ENCODE data around the gene FILIP1L. TPM values are rescaled to one million over a fixed set of nuclear protein-coding genes. Genes with fewer than 3 reads are reported as not detected.

Gene FILIP1L
- total and polyA plus RNA-seq, 2 donors (not counting 1 experiment from before 2014, with no cell fraction given) = 0.32 to 0.48 TPM

DNA sequence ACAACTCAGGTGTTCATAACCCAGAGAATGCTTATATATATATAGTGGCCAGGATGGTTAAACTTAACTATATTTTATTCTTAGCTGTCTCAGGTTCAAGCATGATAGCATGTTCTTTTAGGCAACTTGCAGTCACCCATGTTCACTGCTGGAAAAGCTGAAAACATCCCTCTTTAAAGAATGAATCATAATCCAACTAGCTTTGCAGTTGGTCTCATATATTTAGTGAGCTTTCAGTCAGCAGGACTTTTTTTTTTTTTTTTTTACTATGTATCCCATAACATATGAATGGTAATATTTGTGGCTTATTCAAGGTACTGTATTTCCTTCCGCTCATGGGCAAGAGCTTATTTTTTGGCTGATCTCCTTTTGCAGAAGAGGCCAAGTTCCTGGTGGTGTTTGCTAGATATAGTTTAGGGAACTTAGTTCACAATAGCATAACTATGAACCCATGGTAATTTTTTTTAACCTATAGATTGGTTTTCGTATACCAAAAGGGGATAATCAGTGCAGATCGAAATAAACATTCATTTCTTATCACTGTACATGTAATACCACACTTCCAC, 219.1 kb downstream of the FILIP1L start:
- no peak overlapping the region for H3K9ac ChIP-seq (ENCODE audit: low read length)
- Mint-ChIP-seq H3K4me3 (no peak overlapping the region), H3K27ac (peak overlapping the region; percentile 4), H3K4me1 (peaks cover 20% of the 10 kb centered on the region), H3K27me3 (no peaks in the 10 kb centered on the region), H3K9me3 (ENCODE audit: insufficient read depth) (no peaks in the 10 kb centered on the region)
- no peak for ATAC-seq (ENCODE audit: low read depth)
- peak overlapping the region; percentile 35 for H3K4me2 ChIP-seq (replicated peaks; ENCODE audit: low read depth, low read length, poor library complexity, severe bottlenecking)
- no peak overlapping the region for H2AFZ ChIP-seq (ENCODE audit: insufficient read depth, low read depth, low read length, poor library complexity, severe bottlenecking)
- H4K20me1 ChIP-seq (ENCODE audit: control insufficient read depth, insufficient read depth, low read length, poor library complexity, severe bottlenecking) = no peaks in the 10 kb centered on the region
- no peak overlapping the region for H3K4me3 ChIP-seq (ENCODE audit: control extremely low read depth in 1 of 5, extremely low read depth in 1 of 5, insufficient read depth in 1 of 5, low read depth in 2 of 5, low read length in 4 of 5)
- H3K27me3 ChIP-seq (replicated peaks in 1 of 4; ENCODE audit: control extremely low read depth in 1 of 4, control insufficient read depth in 3 of 4, insufficient read depth in 4 of 4, low read length in 3 of 4) = no peaks in the 10 kb centered on the region
- no peak overlapping the region for H3K27ac ChIP-seq (ENCODE audit: low read length in 2 of 2)
- DNase-seq = peak; percentile 16
- POLR2A ChIA-PET = no interaction called here
- WGBS (ENCODE audit: insufficient coverage) = no CpG with 5 or more reads among the region's 3 CpGs
- no peak for TF ChIP-seq EZH2 (IDR thresholded peaks at IDR 0.05; ENCODE audit: borderline replicate concordance, insufficient read depth, low read depth, low read length, poor library complexity, severe bottlenecking)
- TF ChIP-seq, protein P1, sequence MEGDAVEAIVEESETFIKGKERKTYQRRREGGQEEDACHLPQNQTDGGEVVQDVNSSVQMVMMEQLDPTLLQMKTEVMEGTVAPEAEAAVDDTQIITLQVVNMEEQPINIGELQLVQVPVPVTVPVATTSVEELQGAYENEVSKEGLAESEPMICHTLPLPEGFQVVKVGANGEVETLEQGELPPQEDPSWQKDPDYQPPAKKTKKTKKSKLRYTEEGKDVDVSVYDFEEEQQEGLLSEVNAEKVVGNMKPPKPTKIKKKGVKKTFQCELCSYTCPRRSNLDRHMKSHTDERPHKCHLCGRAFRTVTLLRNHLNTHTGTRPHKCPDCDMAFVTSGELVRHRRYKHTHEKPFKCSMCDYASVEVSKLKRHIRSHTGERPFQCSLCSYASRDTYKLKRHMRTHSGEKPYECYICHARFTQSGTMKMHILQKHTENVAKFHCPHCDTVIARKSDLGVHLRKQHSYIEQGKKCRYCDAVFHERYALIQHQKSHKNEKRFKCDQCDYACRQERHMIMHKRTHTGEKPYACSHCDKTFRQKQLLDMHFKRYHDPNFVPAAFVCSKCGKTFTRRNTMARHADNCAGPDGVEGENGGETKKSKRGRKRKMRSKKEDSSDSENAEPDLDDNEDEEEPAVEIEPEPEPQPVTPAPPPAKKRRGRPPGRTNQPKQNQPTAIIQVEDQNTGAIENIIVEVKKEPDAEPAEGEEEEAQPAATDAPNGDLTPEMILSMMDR (IDR thresholded peaks at IDR 0.05) = no peak
- no peaks in the 10 kb centered on the region for H3K9me3 ChIP-seq (ENCODE audit: control extremely low read depth in 1 of 3, control insufficient read depth in 2 of 3, insufficient read depth in 1 of 3, low read length in 2 of 3)
- H3K4me1 ChIP-seq (ENCODE audit: control insufficient read depth in 2 of 2, insufficient read depth in 2 of 2, low read length in 2 of 2) = peaks cover 17 to 21% of the 10 kb centered on the region in 2 donors
- CTCF ChIA-PET = interaction anchor here (0.6 to 0.7 kb wide), 2 partner anchors 51 to 1906 kb away, joined by 3 read pairs; no protein-coding TSS in a partner anchor
- peaks cover 11% of the 10 kb centered on the region for H3K79me2 ChIP-seq (ENCODE audit: control insufficient read depth, insufficient read depth, low read length)
- H3K36me3 ChIP-seq (replicated peaks in 1 of 2; ENCODE audit: control extremely low read depth in 1 of 2, control insufficient read depth in 1 of 2, extremely low read depth in 1 of 2, insufficient read depth in 2 of 2, low read length in 1 of 2) = no peaks in the 10 kb centered on the region
- intact Hi-C loops (cut with micrococcal nuclease) = no loop called here

DNA sequence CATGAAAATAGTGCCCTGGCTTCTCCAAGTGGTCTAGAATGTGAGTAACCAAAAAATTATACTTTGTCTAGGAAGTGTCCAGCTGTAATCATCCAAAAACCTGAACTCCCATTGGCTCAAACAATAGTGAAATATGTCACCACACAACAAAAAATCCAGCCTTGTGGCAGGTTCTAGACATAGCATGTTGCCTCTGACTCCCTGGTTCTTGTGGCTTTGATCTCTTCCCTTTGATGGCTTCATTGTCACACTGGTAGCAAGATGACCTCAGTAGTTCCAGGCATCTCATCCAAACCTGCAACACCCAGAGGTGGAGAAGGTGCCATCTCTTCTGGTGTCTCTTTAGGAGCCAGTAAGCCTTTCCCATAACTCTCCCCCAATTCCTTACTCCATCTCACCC, 222.0 kb downstream of the FILIP1L start:
- no peak overlapping the region for H3K27ac Mint-ChIP-seq
- no peaks in the 10 kb centered on the region for H3K9me3 ChIP-seq (ENCODE audit: control extremely low read depth in 1 of 3, control insufficient read depth in 2 of 3, insufficient read depth in 1 of 3, low read length in 2 of 3)
- H3K4me1 ChIP-seq (ENCODE audit: control insufficient read depth in 2 of 2, insufficient read depth in 2 of 2, low read length in 2 of 2) = peaks cover 17 to 21% of the 10 kb centered on the region in 2 donors
- H3K9ac ChIP-seq (ENCODE audit: low read length) = no peak overlapping the region
- ChIA-PET POLR2A (no interaction called here), CTCF (no interaction called here)
- H3K4me2 ChIP-seq (replicated peaks; ENCODE audit: low read depth, low read length, poor library complexity, severe bottlenecking) = no peak overlapping the region
- ATAC-seq (ENCODE audit: low read depth) = no peak
- no peak for TF ChIP-seq EZH2 (IDR thresholded peaks at IDR 0.05; ENCODE audit: borderline replicate concordance, insufficient read depth, low read depth, low read length, poor library complexity, severe bottlenecking)
- TF ChIP-seq, protein P1 (IDR thresholded peaks at IDR 0.05) = no peak
- no peaks in the 10 kb centered on the region for H4K20me1 ChIP-seq (ENCODE audit: control insufficient read depth, insufficient read depth, low read length, poor library complexity, severe bottlenecking)
- H2AFZ ChIP-seq (ENCODE audit: insufficient read depth, low read depth, low read length, poor library complexity, severe bottlenecking) = no peak overlapping the region
- no peaks in the 10 kb centered on the region for H3K27me3 ChIP-seq (replicated peaks in 1 of 4; ENCODE audit: control extremely low read depth in 1 of 4, control insufficient read depth in 3 of 4, insufficient read depth in 4 of 4, low read length in 3 of 4)
- intact Hi-C loops (cut with micrococcal nuclease) = no loop called here
- peaks cover 8% of the 10 kb centered on the region for H3K79me2 ChIP-seq (ENCODE audit: control insufficient read depth, insufficient read depth, low read length)
- no peak overlapping the region for H3K27ac ChIP-seq (ENCODE audit: low read length in 2 of 2)
- H3K4me3 ChIP-seq (ENCODE audit: control extremely low read depth in 1 of 5, extremely low read depth in 1 of 5, insufficient read depth in 1 of 5, low read depth in 2 of 5, low read length in 4 of 5) = no peak overlapping the region
- no peaks in the 10 kb centered on the region for H3K36me3 ChIP-seq (replicated peaks in 1 of 2; ENCODE audit: control extremely low read depth in 1 of 2, control insufficient read depth in 1 of 2, extremely low read depth in 1 of 2, insufficient read depth in 2 of 2, low read length in 1 of 2)
- no peak for DNase-seq
- no peak overlapping the region for H3K4me3 Mint-ChIP-seq
- H3K9me3 Mint-ChIP-seq (ENCODE audit: insufficient read depth) = no peaks in the 10 kb centered on the region
- peaks cover 18% of the 10 kb centered on the region for H3K4me1 Mint-ChIP-seq
- no peaks in the 10 kb centered on the region for H3K27me3 Mint-ChIP-seq

Measured in B cell (primary cell).